GM23248 (cell line): ENCODE results near the gene SNX6. TPM values are rescaled to one million over a fixed set of nuclear protein-coding genes. Genes with fewer than 3 reads are reported as not detected.

ENCODE experiments used
- DNase-seq: peaks from one replicate; pipeline ENCODE4 v3.0.0-alpha.2; 2015
- H2AFZ ChIP-seq: fragments of 200-600 bp; sonication (generic); 2 replicates; pipeline ENCODE4 v1.6.1; 2016; ENCODE audit warnings: antibody characterized with exemption
- H3F3A ChIP-seq: fragments of 200-600 bp; sonication (generic); 2 replicates; pipeline ENCODE4 v1.6.1; 2016; ENCODE audit warnings: mild to moderate bottlenecking, antibody characterized with exemption, mixed run types; ENCODE audit not compliant: insufficient read depth
- H3K27ac ChIP-seq: fragments of 200-600 bp; sonication (generic); 2 replicates; pipeline ENCODE4 v1.5.1; 2016; ENCODE audit warnings: mild to moderate bottlenecking
- H3K27me3 ChIP-seq: fragments of 200-600 bp; sonication (generic); replicated peaks from 2 replicates; pipeline ENCODE4 v1.6.1; 2016; ENCODE audit warnings: mild to moderate bottlenecking; ENCODE audit not compliant: insufficient read depth
- H3K36me3 ChIP-seq: fragments of 200-600 bp; sonication (generic); 2 replicates; pipeline ENCODE4 v1.6.1; 2016; ENCODE audit warnings: low read depth, mild to moderate bottlenecking
- H3K4me1 ChIP-seq: fragments of 200-600 bp; sonication (generic); 2 replicates; pipeline ENCODE4 v1.6.1; 2016; ENCODE audit warnings: mild to moderate bottlenecking; ENCODE audit not compliant: insufficient read depth
- H3K4me2 ChIP-seq: fragments of 200-600 bp; sonication (generic); one replicate; pipeline ENCODE4 v1.6.1; 2016; ENCODE audit warnings: mild to moderate bottlenecking; ENCODE audit not compliant: unreplicated experiment
- H3K4me3 ChIP-seq: fragments of 200-600 bp; sonication (generic); 2 replicates; pipeline ENCODE4 v1.5.1; 2016; ENCODE audit warnings: mild to moderate bottlenecking
- H3K79me2 ChIP-seq: fragments of 200-600 bp; sonication (generic); 2 replicates; pipeline ENCODE4 v1.6.1; 2016; ENCODE audit warnings: mild to moderate bottlenecking; ENCODE audit not compliant: insufficient read depth
- H3K9ac ChIP-seq: fragments of 200-600 bp; sonication (generic); 2 replicates; pipeline ENCODE4 v1.6.1; 2016; ENCODE audit warnings: mild to moderate bottlenecking
- H3K9me2 ChIP-seq: fragments of 200-600 bp; sonication (generic); 2 replicates; pipeline ENCODE4 v1.6.1; 2016; ENCODE audit warnings: mixed run types, mild to moderate bottlenecking, moderate library complexity; ENCODE audit not compliant: insufficient read depth
- H3K9me3 ChIP-seq: fragments of 200-600 bp; sonication (generic); one replicate; pipeline ENCODE4 v1.6.1; 2017; ENCODE audit warnings: low read depth
- H4K20me1 ChIP-seq: fragments of 200-600 bp; sonication (generic); 2 replicates; pipeline ENCODE4 v1.6.0; 2016; ENCODE audit not compliant: insufficient read depth
- EZH2 ChIP-seq: fragments of 200-600 bp; sonication (generic); IDR thresholded peaks from 2 replicates; pipeline ENCODE4 v1.6.1; 2018; ENCODE audit warnings: antibody characterized with exemption, mild to moderate bottlenecking; ENCODE audit not compliant: insufficient read depth, poor library complexity, severe bottlenecking
- EZH2phosphoT487 ChIP-seq: fragments of 200-600 bp; sonication (generic); IDR thresholded peaks from 2 replicates; pipeline ENCODE4 v1.6.1; 2018; ENCODE audit warnings: antibody characterized with exemption, moderate library complexity, mild to moderate bottlenecking, low read depth; ENCODE audit not compliant: insufficient read depth
- WGBS, 2 experiments: methylation state at CpG; one replicate each; pipeline ENCODE4 v1.1.6; 2015 to 2017; ENCODE audit warnings: low lambda C conversion rate in 2 of 2, low coverage in 1 of 2; ENCODE audit errors: missing lambda C conversion rate in 2 of 2; 5-methylcytosine and 5-hydroxymethylcytosine counted together
- in situ Hi-C: fragments of 300-500 bp; cut with MboI; formaldehyde crosslinking; loops from 2 replicates; pipeline ENCODE4 v1.15.0; 2020
- polyA plus RNA-seq: library from polyadenylated mRNA; unstranded; fragments of >200 nt; fragmentation: Nextera tagmentation; extraction: Ambion mirVana; gene quantifications from 2 replicates; pipeline ENCODE4 v1.2.1, GENCODE V29; 2016
- total RNA-seq: library from RNA; depleted of rRNA; stranded (reverse); fragments of >200 nt; shearing (Covaris generic); gene quantifications from 2 replicates; pipeline ENCODE4 v1.2.3, GENCODE V29; 2014

Gene SNX6
- total and polyA plus RNA-seq, 2 experiments from 2014 or later, result 187 to 287 TPM

DNA sequence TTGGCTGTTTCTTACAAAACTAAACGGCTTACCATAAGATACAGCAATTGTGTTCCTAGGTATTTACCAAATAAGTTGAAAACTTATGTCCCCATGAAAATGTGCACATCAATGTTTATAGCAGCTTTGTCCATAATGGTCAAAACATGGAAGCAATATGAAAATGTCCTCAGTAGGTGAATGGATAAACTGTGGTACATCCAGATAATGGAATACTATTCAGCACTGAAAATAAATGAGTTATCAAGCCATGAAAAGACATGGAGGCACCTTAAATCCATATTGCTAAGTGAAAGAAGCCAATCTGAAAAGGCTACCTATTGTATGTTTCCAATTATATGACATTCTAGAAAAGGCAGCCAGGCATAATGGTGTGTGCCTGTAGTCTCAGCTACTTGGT, 43.8 kb upstream of the SNX6 start:
- Histone ChIP-seq H3K9me3 (no peaks in the 10 kb centered on the region), H3K36me3 (no peaks in the 10 kb centered on the region), H3K4me2 (no peak overlapping the region), H3K9ac (no peak overlapping the region), H3K4me1 (peaks cover 17% of the 10 kb centered on the region), H3K9me2 (no peaks in the 10 kb centered on the region), H3K27me3 (no peaks in the 10 kb centered on the region), H2AFZ (no peak overlapping the region), H3K79me2 (no peaks in the 10 kb centered on the region), H4K20me1 (no peaks in the 10 kb centered on the region), H3K4me3 (no peak overlapping the region), H3K27ac (no peak overlapping the region), H3F3A (peaks cover 8% of the 10 kb centered on the region)
- TF ChIP-seq EZH2phosphoT487 (no peak), EZH2 (no peak)
- WGBS, 2 experiments, result 89 to 93% methylated on average over 1 of the region's 1 CpG
- in situ Hi-C loops, result no loop called here
- DNase-seq, result no peak

DNA sequence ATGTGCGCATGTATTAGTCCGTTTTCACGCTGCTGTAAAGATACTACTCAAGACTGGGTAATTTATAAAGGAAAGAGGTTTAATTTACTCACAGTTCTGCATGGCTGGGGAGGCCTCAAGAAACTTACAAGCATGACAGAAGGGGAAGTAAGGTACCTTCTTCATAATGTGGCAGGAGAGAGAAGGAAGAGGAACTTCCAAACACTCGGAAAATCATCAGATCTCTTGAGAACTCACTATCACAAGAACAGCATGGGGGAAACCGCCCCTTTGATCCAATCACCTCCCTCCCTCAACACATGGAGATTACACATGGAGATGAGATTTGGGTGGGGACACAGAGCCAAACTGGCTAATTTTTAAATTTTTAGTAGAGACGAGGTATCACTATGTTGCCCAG, 41.8 kb upstream of the SNX6 start:
- no peak for DNase-seq
- no peak overlapping the region for H3K4me2 ChIP-seq
- no peak overlapping the region for H3K4me3 ChIP-seq
- H3K4me1 ChIP-seq, result peaks cover 1% of the 10 kb centered on the region; the same call in 1 of the 2 replicates
- in situ Hi-C loops, result no loop called here
- no peaks in the 10 kb centered on the region for H3K27me3 ChIP-seq
- H3K36me3 ChIP-seq, result no peaks in the 10 kb centered on the region
- no peak overlapping the region for H3K27ac ChIP-seq
- H4K20me1 ChIP-seq, result no peaks in the 10 kb centered on the region
- no peak overlapping the region for H3K9ac ChIP-seq
- H3K79me2 ChIP-seq, result no peaks in the 10 kb centered on the region
- H2AFZ ChIP-seq, result no peak overlapping the region
- no peak for TF ChIP-seq EZH2
- TF ChIP-seq EZH2phosphoT487, result no peak
- 69 to 70% methylated on average over 6 of the region's 6 CpGs for WGBS, 2 experiments
- H3K9me3 ChIP-seq, result no peaks in the 10 kb centered on the region
- H3K9me2 ChIP-seq, result no peaks in the 10 kb centered on the region
- H3F3A ChIP-seq, result no peaks in the 10 kb centered on the region; the same call in 1 of the 2 replicates

DNA sequence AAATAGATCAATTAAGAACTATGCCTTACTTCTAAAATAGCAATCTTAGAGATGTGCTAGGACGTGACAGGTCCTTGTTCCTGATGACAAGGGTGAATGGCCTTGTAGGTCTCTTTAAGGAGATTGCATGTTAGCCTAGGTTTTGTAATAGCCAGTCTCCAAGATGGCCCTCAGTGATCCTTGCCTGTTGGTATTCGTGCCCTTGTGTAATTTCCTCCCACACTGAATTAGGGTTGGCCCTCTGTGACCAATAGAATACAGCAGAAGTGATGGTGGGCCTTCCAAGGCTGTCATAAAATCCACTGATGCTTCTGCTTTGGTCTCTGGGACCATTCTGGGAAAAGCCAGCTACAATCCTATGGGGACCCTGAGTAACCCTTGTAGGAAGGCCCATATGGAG, 38.2 kb upstream of the SNX6 start:
- in situ Hi-C loops, result no loop called here
- H3K9me2 ChIP-seq, result no peaks in the 10 kb centered on the region
- H3K79me2 ChIP-seq, result no peaks in the 10 kb centered on the region
- no peak overlapping the region for H3K27ac ChIP-seq
- peaks cover 8% of the 10 kb centered on the region for H3F3A ChIP-seq
- no peaks in the 10 kb centered on the region for H3K36me3 ChIP-seq
- no peak for TF ChIP-seq EZH2
- no peak for TF ChIP-seq EZH2phosphoT487
- no peaks in the 10 kb centered on the region for H4K20me1 ChIP-seq
- H3K9ac ChIP-seq, result no peak overlapping the region
- H2AFZ ChIP-seq, result peak overlapping the region; percentile 23; the same call in 1 of the 2 replicates
- WGBS, 2 experiments, result 73 to 78% methylated on average over 2 of the region's 2 CpGs
- peaks cover 16% of the 10 kb centered on the region for H3K4me1 ChIP-seq
- no peaks in the 10 kb centered on the region for H3K9me3 ChIP-seq
- no peak overlapping the region for H3K4me3 ChIP-seq
- peak; percentile 33 for DNase-seq
- no peaks in the 10 kb centered on the region for H3K27me3 ChIP-seq
- H3K4me2 ChIP-seq, result no peak overlapping the region

DNA sequence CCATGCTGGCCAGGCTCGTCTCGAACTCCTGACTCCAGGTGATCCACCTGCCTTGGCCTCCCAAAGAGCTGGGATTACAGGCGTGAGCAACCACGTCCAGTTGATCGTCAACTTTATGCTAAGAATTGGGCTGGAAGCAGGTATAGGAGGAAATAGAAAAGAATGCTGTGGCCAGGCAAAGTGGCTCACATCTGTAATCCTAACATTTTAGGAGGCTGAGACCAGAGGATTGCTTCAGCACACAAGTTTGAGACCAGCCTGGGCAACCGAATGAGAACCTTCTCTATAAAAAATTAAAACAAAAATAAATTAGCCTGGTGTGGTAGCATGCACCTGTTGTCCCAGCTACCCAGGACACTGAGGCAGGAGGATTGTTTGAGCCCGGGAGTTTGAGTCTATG, 37.1 kb upstream of the SNX6 start:
- no peaks in the 10 kb centered on the region for H4K20me1 ChIP-seq
- H3K27me3 ChIP-seq, result no peaks in the 10 kb centered on the region
- no peaks in the 10 kb centered on the region for H3K9me2 ChIP-seq
- no peaks in the 10 kb centered on the region for H3K9me3 ChIP-seq
- peaks cover 8% of the 10 kb centered on the region for H3F3A ChIP-seq
- H2AFZ ChIP-seq, result no peak overlapping the region
- in situ Hi-C loops, result no loop called here
- H3K4me2 ChIP-seq, result no peak overlapping the region
- H3K79me2 ChIP-seq, result no peaks in the 10 kb centered on the region
- 93 to 97% methylated on average over 7 of the region's 7 CpGs for whole genome bisulfite sequencing, 2 experiments
- H3K4me3 ChIP-seq, result no peak overlapping the region
- peaks cover 16% of the 10 kb centered on the region for H3K4me1 ChIP-seq
- H3K27ac ChIP-seq, result no peak overlapping the region
- no peak overlapping the region for H3K9ac ChIP-seq
- TF ChIP-seq EZH2phosphoT487 (no peak), EZH2 (no peak)
- H3K36me3 ChIP-seq, result no peaks in the 10 kb centered on the region
- no peak for DNase-seq

DNA sequence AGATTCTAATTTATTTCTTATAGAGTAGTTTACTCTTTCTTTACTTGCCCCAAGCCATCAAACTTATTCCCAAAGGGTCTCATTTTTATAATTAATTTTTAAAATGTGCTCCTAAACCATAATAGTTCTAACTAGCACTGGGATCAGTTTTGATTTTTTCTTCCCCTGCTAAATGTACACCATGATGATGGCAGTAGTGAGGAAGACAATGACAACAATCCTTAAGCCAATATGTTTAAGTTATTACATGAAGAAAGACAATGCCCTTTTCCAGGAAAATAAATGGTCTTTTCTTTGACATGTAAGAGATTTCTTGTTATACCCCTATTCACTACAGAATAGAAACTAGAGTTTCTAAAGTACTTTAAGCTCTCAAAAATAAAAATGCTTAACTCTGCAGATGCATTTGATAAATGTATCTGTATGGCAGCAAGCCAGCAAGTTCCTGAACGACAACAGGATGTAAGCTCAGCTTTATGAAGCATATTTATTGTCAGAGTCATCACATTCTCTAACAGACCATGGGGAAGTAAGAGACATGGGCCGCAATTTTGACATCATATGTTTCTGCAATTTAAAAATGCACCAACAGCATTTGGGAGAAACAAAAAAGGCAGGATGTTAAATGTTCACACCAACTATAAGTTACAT, 36.0 kb upstream of the SNX6 start:
- in situ Hi-C loops, result no loop called here
- DNase-seq, result peak; percentile 76
- H3F3A ChIP-seq, result peaks cover 8% of the 10 kb centered on the region
- H3K36me3 ChIP-seq, result no peaks in the 10 kb centered on the region
- H3K4me2 ChIP-seq, result peak overlapping the region; percentile 34
- H3K9me3 ChIP-seq, result no peaks in the 10 kb centered on the region
- H3K79me2 ChIP-seq, result no peaks in the 10 kb centered on the region
- H3K9ac ChIP-seq, result no peak overlapping the region; the same call in 1 of the 2 replicates
- WGBS, 2 experiments, result 2 to 8% methylated on average over 2 of the region's 2 CpGs
- H3K4me3 ChIP-seq, result peak overlapping the region; percentile 32
- peak overlapping the region; percentile 22 for H3K27ac ChIP-seq
- H3K27me3 ChIP-seq, result no peaks in the 10 kb centered on the region
- H3K9me2 ChIP-seq, result no peaks in the 10 kb centered on the region
- H2AFZ ChIP-seq, result peak overlapping the region; percentile 7
- no peaks in the 10 kb centered on the region for H4K20me1 ChIP-seq
- peaks cover 16% of the 10 kb centered on the region for H3K4me1 ChIP-seq
- TF ChIP-seq EZH2phosphoT487 (no peak), EZH2 (no peak)
